Spleen (tissue), 7 donors: ENCODE data around the gene PPP2R5E.

Experiments
- POLR2A ChIP-seq, 3 donors: fragments of 450-650 bp; IDR thresholded peaks; one replicate each; pipeline ENCODE4 v1.5.1; 2017; ENCODE audit warnings: antibody characterized with exemption in 3 of 3, mild to moderate bottlenecking in 1 of 3
- POLR2AphosphoS5 ChIP-seq, 3 donors: sonication (generic); formaldehyde crosslinking; IDR thresholded peaks; one replicate each; pipeline ENCODE4 v1.5.1; 2017; ENCODE audit warnings: antibody characterized with exemption in 3 of 3
- TF ChIP-seq, protein P1 (sequence below), 11 experiments: fragments of 200-600 bp in 7 of 11; fragments of 450-650 bp in 4 of 11; sonication (generic) in 4 of 11; IDR thresholded peaks in 8 of 11; conservative IDR thresholded peaks in 3 of 11; 1 replicate in 7 of 11; 2 replicates in 4 of 11; pipeline versions ENCODE4 v1.4.0 to v1.8.0; 2016 to 2021; ENCODE audit warnings: antibody characterized with exemption in 11 of 11, inconsistent platforms in 4 of 11, mild to moderate bottlenecking in 1 of 11
- donor health status: DM: no; HTN: no; CAD: no; lungs with moderate emphysema.
- donor health status: DM: no; HTN: no; CAD: no.
- donor health status: DM: no; HTN: no; CAD: no.

DNA sequence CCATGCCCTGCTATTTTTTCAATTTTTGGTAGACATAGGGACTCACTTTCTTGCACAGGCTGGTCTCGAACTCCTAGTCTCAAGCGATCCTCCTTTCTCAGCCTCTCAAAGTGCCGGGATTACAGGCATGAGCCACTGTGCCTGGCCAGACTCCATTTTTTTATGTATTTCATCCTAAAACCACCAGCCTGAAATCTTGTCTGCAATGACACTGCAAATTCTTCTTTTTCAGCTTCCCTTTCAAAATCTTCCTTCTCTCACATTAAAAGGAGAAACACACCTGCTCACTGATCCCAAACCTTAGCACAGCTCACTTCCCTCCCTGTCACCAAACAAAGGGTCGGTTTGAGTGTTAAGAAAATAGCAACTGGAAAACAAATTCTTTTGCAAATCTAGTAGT lies 62.6 kb downstream of the PPP2R5E start:
- TF ChIP-seq, protein P1, sequence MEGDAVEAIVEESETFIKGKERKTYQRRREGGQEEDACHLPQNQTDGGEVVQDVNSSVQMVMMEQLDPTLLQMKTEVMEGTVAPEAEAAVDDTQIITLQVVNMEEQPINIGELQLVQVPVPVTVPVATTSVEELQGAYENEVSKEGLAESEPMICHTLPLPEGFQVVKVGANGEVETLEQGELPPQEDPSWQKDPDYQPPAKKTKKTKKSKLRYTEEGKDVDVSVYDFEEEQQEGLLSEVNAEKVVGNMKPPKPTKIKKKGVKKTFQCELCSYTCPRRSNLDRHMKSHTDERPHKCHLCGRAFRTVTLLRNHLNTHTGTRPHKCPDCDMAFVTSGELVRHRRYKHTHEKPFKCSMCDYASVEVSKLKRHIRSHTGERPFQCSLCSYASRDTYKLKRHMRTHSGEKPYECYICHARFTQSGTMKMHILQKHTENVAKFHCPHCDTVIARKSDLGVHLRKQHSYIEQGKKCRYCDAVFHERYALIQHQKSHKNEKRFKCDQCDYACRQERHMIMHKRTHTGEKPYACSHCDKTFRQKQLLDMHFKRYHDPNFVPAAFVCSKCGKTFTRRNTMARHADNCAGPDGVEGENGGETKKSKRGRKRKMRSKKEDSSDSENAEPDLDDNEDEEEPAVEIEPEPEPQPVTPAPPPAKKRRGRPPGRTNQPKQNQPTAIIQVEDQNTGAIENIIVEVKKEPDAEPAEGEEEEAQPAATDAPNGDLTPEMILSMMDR (IDR thresholded peaks at IDR 0.05 in 8 of 11, conservative IDR thresholded peaks at IDR 0.05 in 3 of 11), result no peak
- TF ChIP-seq POLR2AphosphoS5 (IDR thresholded peaks at IDR 0.05) (no peak), POLR2A (IDR thresholded peaks at IDR 0.05) (no peak)
